K562 (cell line): ENCODE data around the gene SLC7A4. TPM values are rescaled to one million over a fixed set of nuclear protein-coding genes. Genes with fewer than 3 reads are reported as not detected.

ENCODE experiments used
- ATF6 ChIP-seq: sonication (generic); formaldehyde crosslinking; IDR thresholded peaks from 2 replicates; pipeline ENCODE4 v1.4.0; 2020; ENCODE audit warnings: mild to moderate bottlenecking, missing genetic modification reagents
- HCFC1 ChIP-seq: IDR thresholded peaks from 2 replicates; pipeline ENCODE4 v1.6.1; 2012; ENCODE audit warnings: low read depth, low read length, improper control_type of control experiment
- HNRNPLL ChIP-seq: fragments of 200-400 bp; formaldehyde crosslinking; IDR thresholded peaks from 2 replicates; pipeline ENCODE4 v1.6.1; 2017; ENCODE audit warnings: low read length, low read depth, mild to moderate bottlenecking; ENCODE audit not compliant: poor library complexity, severe bottlenecking
- MXI1 ChIP-seq: IDR thresholded peaks from 2 replicates; pipeline ENCODE4 v1.6.1; 2011; ENCODE audit warnings: low read depth, mild to moderate bottlenecking, improper control_type of control experiment, low read length
- MYC ChIP-seq, 2 experiments: fragments of 250-450 bp in 1 of 2; sonication (Bioruptor Pico) in 1 of 2; IDR thresholded peaks; 2 replicates each; pipeline versions ENCODE4 v1.5.1 to v1.6.1; 2012 to 2021; ENCODE audit warnings: low read depth in 2 of 2, borderline replicate concordance in 1 of 2, improper control_type of control experiment in 1 of 2, low read length in 1 of 2, mild to moderate bottlenecking in 1 of 2, moderate library complexity in 1 of 2
- SREBF1 ChIP-seq: fragments of 150-350 bp; IDR thresholded peaks from 2 replicates; pipeline ENCODE4 v1.6.1; 2014; ENCODE audit warnings: antibody characterized with exemption, low read depth, low read length, borderline replicate concordance
- TEAD2 ChIP-seq: fragments of 450-650 bp; IDR thresholded peaks from 2 replicates; pipeline ENCODE4 v1.6.1; 2016; ENCODE audit warnings: missing genetic modification characterization, control low read depth, missing compliant biosample characterization
- THAP12 ChIP-seq: fragments of 250-450 bp; sonication (Bioruptor Pico); IDR thresholded peaks from 2 replicates; pipeline ENCODE4 v1.9.0; 2021; ENCODE audit warnings: mild to moderate bottlenecking, inconsistent platforms
- YY1 ChIP-seq, 3 experiments: IDR thresholded peaks; 2 replicates each; pipeline ENCODE4 v1.6.1; 2011; ENCODE audit warnings: low read length in 2 of 3, mild to moderate bottlenecking in 2 of 3, moderate library complexity in 2 of 3, borderline replicate concordance in 1 of 3, control low read depth in 1 of 3, low read depth in 1 of 3; ENCODE audit not compliant: insufficient read depth in 3 of 3, insufficient replicate concordance in 2 of 3, control insufficient read depth in 1 of 3, insufficient read length in 1 of 3; ENCODE audit errors: extremely low read depth in 1 of 3
- ZNF184 ChIP-seq: sonication (generic); formaldehyde crosslinking; IDR thresholded peaks from 2 replicates; pipeline ENCODE4 v1.5.0; 2020; ENCODE audit warnings: missing genetic modification reagents
- ZNF408 ChIP-seq: fragments of 250-450 bp; sonication (Bioruptor Pico); IDR thresholded peaks from 2 replicates; pipeline ENCODE4 v1.4.0; 2020; ENCODE audit warnings: low read depth, mild to moderate bottlenecking, moderate library complexity
- ZNF592 ChIP-seq: fragments of 450-650 bp; IDR thresholded peaks from 2 replicates; pipeline ENCODE4 v1.6.1; 2017; ENCODE audit warnings: antibody characterized with exemption, mild to moderate bottlenecking
- polyA plus RNA-seq, 8 experiments: library from polyadenylated mRNA; depleted of rRNA in 4 of 8; stranded (reverse) in 5 of 8; unstranded in 3 of 8; fragments of >200 nt; fragmentation: Nextera tagmentation in 2 of 8; fragmentation: Illumina TruSeq in 1 of 8; extraction: Ambion mirVana in 2 of 8; extraction: Trizol in 1 of 8; gene quantifications; 2 replicates each; pipeline versions ENCODE4 v1.2.1 to v1.2.3, GENCODE V29; 2011 to 2014; ENCODE audit warnings: inconsistent platforms in 1 of 8, missing spikeins in 1 of 8
- total RNA-seq, 7 experiments: library from RNA; depleted of rRNA in 6 of 7; stranded (reverse); fragments of >200 nt in 6 of 7; fragmentation: Illumina TruSeq in 2 of 7; extraction: Trizol in 2 of 7; gene quantifications; 2 replicates each; pipeline versions ENCODE4 v1.2.1 to v1.2.3, GENCODE V29; 2011 to 2021; ENCODE audit warnings: low replicate concordance in 1 of 7

SLC7A4 gene
- total and polyA plus RNA-seq, 9 of the 15 experiments (the other 6 are each of a cell fraction or from before 2014, with no cell fraction given), result not detected

- TF ChIP-seq SREBF1 (no peak), MXI1 (peak; percentile 27; the same call in 1 of the 2 replicates), THAP12 (CRISPR knock-in tag) (peak; percentile 54; the same call in 1 of the 2 replicates), YY1 (IDR thresholded peaks at IDR 0.05; ENCODE audit: borderline replicate concordance in 1 of 3, control insufficient read depth in 1 of 3, extremely low read depth in 1 of 3, insufficient read depth in 3 of 3, insufficient read length in 1 of 3, insufficient replicate concordance in 2 of 3, low read depth in 1 of 3, low read length in 2 of 3) (peak in 1 of 3 experiments; percentile 15), ZNF592 (no peak), ZNF184 (CRISPR knock-in tag) (0 out of 2 replicates have a peak, but pooled peaks have one; percentile 7), ATF6 (CRISPR knock-in tag) (no peak), ZNF408 (CRISPR knock-in tag) (0 out of 2 replicates have a peak, but pooled peaks have one; percentile 53), HCFC1 (no peak), MYC (IDR thresholded peaks at IDR 0.05; ENCODE audit: low read depth, low read length) (no peak), MYC (CRISPR knock-in tag; IDR thresholded peaks at IDR 0.05; ENCODE audit: borderline replicate concordance, low read depth) (peak; percentile 41; the same call in 1 of the 2 replicates), HNRNPLL (peak; percentile 28), TEAD2 (tag) (no peak)
Observed at GRCh38 chr22:21032868-21033688, 717 bp upstream of the SLC7A4 start (continued).
